HepG2 (cell line): ENCODE measurements around the gene RHD. TPM values are rescaled to one million over a fixed set of nuclear protein-coding genes. Genes with fewer than 3 reads are reported as not detected.

ENCODE experiments used
- AGO2 ChIP-seq: fragments of 200-400 bp; formaldehyde crosslinking; optimal IDR thresholded peaks from 2 replicates; pipeline ENCODE3; 2017; ENCODE audit warnings: mild to moderate bottlenecking, low read depth, low read length, moderate library complexity
- BORCS8-MEF2B ChIP-seq: sonication (generic); formaldehyde crosslinking; IDR thresholded peaks from 2 replicates; pipeline ENCODE4 v1.8.0; 2022; ENCODE audit warnings: mild to moderate bottlenecking, missing genetic modification reagents
- CHCHD3 ChIP-seq: sonication (generic); formaldehyde crosslinking; IDR thresholded peaks from 2 replicates; pipeline ENCODE4 v1.8.0; 2022; ENCODE audit warnings: mild to moderate bottlenecking, missing genetic modification reagents, moderate library complexity
- HNF1A ChIP-seq, 2 experiments: sonication (generic) in 1 of 2; formaldehyde crosslinking in 1 of 2; IDR thresholded peaks; 2 replicates each; pipeline versions ENCODE4 v1.4.0 to v1.6.1; 2016 to 2020; ENCODE audit warnings: borderline replicate concordance in 1 of 2, low read depth in 1 of 2, mild to moderate bottlenecking in 1 of 2, missing genetic modification reagents in 1 of 2
- KMT2A ChIP-seq: sonication (generic); formaldehyde crosslinking; IDR thresholded peaks from 2 replicates; pipeline ENCODE4 v1.4.0; 2020; ENCODE audit warnings: missing genetic modification reagents
- LCORL ChIP-seq, 2 experiments: fragments of 450-650 bp in 1 of 2; sonication (generic) in 1 of 2; formaldehyde crosslinking in 1 of 2; IDR thresholded peaks; 2 replicates each; pipeline versions ENCODE4 v1.5.0 to v1.6.1; 2017 to 2020; ENCODE audit warnings: antibody characterized with exemption in 1 of 2, missing genetic modification reagents in 1 of 2
- MEIS2 ChIP-seq: sonication (generic); formaldehyde crosslinking; IDR thresholded peaks from 2 replicates; pipeline ENCODE4 v1.9.0; 2021; ENCODE audit warnings: mild to moderate bottlenecking, missing genetic modification reagents
- MYNN ChIP-seq: sonication (generic); formaldehyde crosslinking; IDR thresholded peaks from 2 replicates; pipeline ENCODE4 v1.4.0; 2020; ENCODE audit warnings: mild to moderate bottlenecking, low read depth, missing genetic modification reagents
- PHF8 ChIP-seq: sonication (generic); formaldehyde crosslinking; IDR thresholded peaks from 2 replicates; pipeline ENCODE4 v1.5.0; 2020; ENCODE audit warnings: missing genetic modification reagents
- ZBTB38 ChIP-seq: sonication (generic); formaldehyde crosslinking; IDR thresholded peaks from 2 replicates; pipeline ENCODE4 v1.5.1; 2020; ENCODE audit warnings: mild to moderate bottlenecking, missing genetic modification reagents
- ZFP36L1 ChIP-seq: sonication (generic); formaldehyde crosslinking; IDR thresholded peaks from 2 replicates; pipeline ENCODE4 v1.8.0; 2022; ENCODE audit warnings: mild to moderate bottlenecking, missing genetic modification reagents, moderate library complexity
- ZNF276 ChIP-seq: sonication (generic); formaldehyde crosslinking; IDR thresholded peaks from 2 replicates; pipeline ENCODE4 v1.4.0; 2020; ENCODE audit warnings: mild to moderate bottlenecking, low read depth, missing genetic modification reagents
- ZNF501 ChIP-seq: sonication (generic); formaldehyde crosslinking; IDR thresholded peaks from 2 replicates; pipeline ENCODE4 v1.5.1; 2020; ENCODE audit warnings: mild to moderate bottlenecking, moderate library complexity, missing genetic modification reagents
- ZNF761 ChIP-seq: sonication (generic); formaldehyde crosslinking; conservative IDR thresholded peaks from 2 replicates; pipeline ENCODE4 v1.4.0; 2020; ENCODE audit warnings: mild to moderate bottlenecking, missing genetic modification reagents
- polyA plus RNA-seq, 8 experiments: library from polyadenylated mRNA; depleted of rRNA in 3 of 8; stranded (reverse) in 7 of 8; unstranded in 1 of 8; fragments of >200 nt; fragmentation: Illumina TruSeq in 4 of 8; extraction: Trizol in 4 of 8; gene quantifications; 2 replicates each; pipeline versions ENCODE4 v1.2.1 to v1.2.3, GENCODE V29; 2011 to 2016; ENCODE audit warnings: low read depth in 4 of 8, missing spikeins in 1 of 8, mixed read lengths in 1 of 8; ENCODE audit not compliant: insufficient read depth in 1 of 8
- total RNA-seq, 5 experiments: library from RNA; depleted of rRNA; stranded (reverse); fragments of >200 nt; fragmentation: Illumina TruSeq; extraction: Trizol; gene quantifications; 2 replicates each; pipeline ENCODE4 v1.2.3, GENCODE V29; 2016; ENCODE audit warnings: low read depth in 1 of 5
- TF ChIP-seq, protein P1 (sequence below): sonication (generic); formaldehyde crosslinking; conservative IDR thresholded peaks from 2 replicates; pipeline ENCODE4 v1.4.0; 2020; ENCODE audit warnings: missing genetic modification reagents
- TF ChIP-seq, protein P2 (sequence below): sonication (generic); formaldehyde crosslinking; IDR thresholded peaks from 2 replicates; pipeline ENCODE4 v1.4.0; 2020; ENCODE audit warnings: missing genetic modification reagents

RHD gene
- total and polyA plus RNA-seq, 2 of the 13 experiments (the other 11 are each of a cell fraction or from before 2014, with no cell fraction given), result not detected

DNA sequence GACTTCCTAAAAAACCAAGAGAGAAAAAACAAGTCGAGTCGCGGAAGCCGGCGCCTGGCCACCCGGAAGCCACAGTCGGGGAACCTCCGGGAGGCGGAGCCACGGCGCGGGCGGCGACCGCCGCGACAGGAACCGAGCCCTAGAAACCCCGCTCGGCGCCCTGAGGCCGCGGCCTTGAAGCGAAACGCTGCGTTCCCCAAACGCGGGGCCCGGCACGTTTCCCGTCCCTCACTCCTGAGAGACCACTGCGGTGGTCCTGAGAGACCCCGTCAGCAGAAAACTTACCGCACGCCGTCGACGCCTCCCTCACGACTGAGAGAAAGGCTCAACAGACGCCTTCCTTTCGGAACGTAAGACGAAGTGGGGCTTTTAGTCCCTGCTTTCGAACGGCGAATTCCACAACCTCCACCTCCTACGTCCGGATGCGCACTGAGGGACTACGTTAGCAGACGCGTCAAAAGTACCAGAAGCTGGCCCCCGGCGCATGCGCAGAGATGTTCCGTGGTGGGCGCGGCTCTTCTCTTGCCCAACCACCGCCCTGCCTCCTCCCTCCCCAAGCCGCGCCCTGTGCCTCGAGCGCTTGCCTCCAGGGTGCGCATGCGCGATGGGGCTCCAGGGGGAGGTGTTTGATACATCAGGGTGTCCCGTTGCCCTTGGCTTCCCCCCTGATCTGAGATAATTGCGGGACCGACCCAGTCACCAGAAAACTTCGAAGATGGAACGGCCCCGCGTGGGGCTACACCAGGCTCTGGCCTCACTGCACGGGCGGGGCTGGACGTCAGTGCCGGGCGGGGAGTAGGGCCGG, 25.1 kb upstream of the RHD start, which contains the start of gene RSRP1 (continued):
- TF ChIP-seq, protein P1, sequence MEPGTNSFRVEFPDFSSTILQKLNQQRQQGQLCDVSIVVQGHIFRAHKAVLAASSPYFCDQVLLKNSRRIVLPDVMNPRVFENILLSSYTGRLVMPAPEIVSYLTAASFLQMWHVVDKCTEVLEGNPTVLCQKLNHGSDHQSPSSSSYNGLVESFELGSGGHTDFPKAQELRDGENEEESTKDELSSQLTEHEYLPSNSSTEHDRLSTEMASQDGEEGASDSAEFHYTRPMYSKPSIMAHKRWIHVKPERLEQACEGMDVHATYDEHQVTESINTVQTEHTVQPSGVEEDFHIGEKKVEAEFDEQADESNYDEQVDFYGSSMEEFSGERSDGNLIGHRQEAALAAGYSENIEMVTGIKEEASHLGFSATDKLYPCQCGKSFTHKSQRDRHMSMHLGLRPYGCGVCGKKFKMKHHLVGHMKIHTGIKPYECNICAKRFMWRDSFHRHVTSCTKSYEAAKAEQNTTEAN (CRISPR knock-in tag), result 0 out of 2 replicates have a peak, but pooled peaks have one; percentile 26
- TF ChIP-seq, protein P2, sequence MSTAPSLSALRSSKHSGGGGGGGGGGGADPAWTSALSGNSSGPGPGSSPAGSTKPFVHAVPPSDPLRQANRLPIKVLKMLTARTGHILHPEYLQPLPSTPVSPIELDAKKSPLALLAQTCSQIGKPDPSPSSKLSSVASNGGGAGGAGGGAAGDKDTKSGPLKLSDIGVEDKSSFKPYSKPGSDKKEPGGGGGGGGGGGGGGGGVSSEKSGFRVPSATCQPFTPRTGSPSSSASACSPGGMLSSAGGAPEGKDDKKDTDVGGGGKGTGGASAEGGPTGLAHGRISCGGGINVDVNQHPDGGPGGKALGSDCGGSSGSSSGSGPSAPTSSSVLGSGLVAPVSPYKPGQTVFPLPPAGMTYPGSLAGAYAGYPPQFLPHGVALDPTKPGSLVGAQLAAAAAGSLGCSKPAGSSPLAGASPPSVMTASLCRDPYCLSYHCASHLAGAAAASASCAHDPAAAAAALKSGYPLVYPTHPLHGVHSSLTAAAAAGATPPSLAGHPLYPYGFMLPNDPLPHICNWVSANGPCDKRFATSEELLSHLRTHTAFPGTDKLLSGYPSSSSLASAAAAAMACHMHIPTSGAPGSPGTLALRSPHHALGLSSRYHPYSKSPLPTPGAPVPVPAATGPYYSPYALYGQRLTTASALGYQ, result no peak
- TF ChIP-seq ZNF761 (CRISPR knock-in tag) (no peak), ZBTB38 (CRISPR knock-in tag) (peak; percentile 70), KMT2A (peak; percentile 80), PHF8 (CRISPR knock-in tag) (peak; percentile 96), BORCS8-MEF2B (peak; percentile 63), MYNN (CRISPR knock-in tag) (0 out of 2 replicates have a peak, but pooled peaks have one; percentile 52), LCORL (IDR thresholded peaks at IDR 0.05) (no peak), LCORL (CRISPR knock-in tag; IDR thresholded peaks at IDR 0.05) (peak; percentile 42; the same call in 1 of the 2 replicates), AGO2 (peak; percentile 89), HNF1A (IDR thresholded peaks at IDR 0.05; ENCODE audit: low read depth) (no peak), HNF1A (CRISPR knock-in tag; IDR thresholded peaks at IDR 0.05; ENCODE audit: borderline replicate concordance) (peak; percentile 21; the same call in 1 of the 2 replicates), ZNF501 (CRISPR knock-in tag) (peak; percentile 12; the same call in 1 of the 2 replicates), CHCHD3 (0 out of 2 replicates have a peak, but pooled peaks have one; percentile 14), ZNF276 (CRISPR knock-in tag) (no peak), MEIS2 (peak; percentile 29; the same call in 1 of the 2 replicates), ZFP36L1 (CRISPR knock-in tag) (no peak)
